Hematopoietic multipotent progenitor cell treated with erythropoietin and hydrocortisone succinate and interleukin-3 and kit ligand, for 15 days (in vitro differentiated cells): ENCODE measurements around the gene EHD4.

ENCODE experiments used
- DNase-seq: peaks from one replicate; pipeline ENCODE4 v3.0.0-alpha.2; 2015; ENCODE audit warnings: low spot score

EHD4 gene

GRCh38 chr15:41881086-41881485 is 91.3 kb downstream of the EHD4 start:
- no peak for DNase-seq

- no peak for DNase-seq
Measured at GRCh38 chr15:41880156-41880877, 92.0 kb downstream of the EHD4 start.

GRCh38 chr15:41879321-41879845 is 93.0 kb downstream of the EHD4 start:
- no peak for DNase-seq

GRCh38 chr15:41878355-41878699 is 94.0 kb downstream of the EHD4 start:
- DNase-seq = no peak

GRCh38 chr15:41877631-41878354 is 94.6 kb downstream of the EHD4 start:
- DNase-seq = no peak

GRCh38 chr15:41876689-41877088 is 95.7 kb downstream of the EHD4 start:
- no peak for DNase-seq

GRCh38 chr15:41876007-41876406 is 96.3 kb downstream of the EHD4 start:
- no peak for DNase-seq

- no peak for DNase-seq
Measured at GRCh38 chr15:41874736-41875135, 97.6 kb downstream of the EHD4 start.

GRCh38 chr15:41873711-41874110 is 98.6 kb downstream of the EHD4 start:
- no peak for DNase-seq

- DNase-seq = no peak
Measured at GRCh38 chr15:41872166-41872747, 100.1 kb downstream of the EHD4 start.

- DNase-seq = no peak
Measured at GRCh38 chr15:41871175-41871905, 101.0 kb downstream of the EHD4 start.

- DNase-seq = no peak
Measured at GRCh38 chr15:41870689-41871081, 101.7 kb downstream of the EHD4 start.

- DNase-seq = no peak
Measured at GRCh38 chr15:41869770-41870688, 102.3 kb downstream of the EHD4 start.

- no peak for DNase-seq
Measured at GRCh38 chr15:41868321-41868720, 104.0 kb downstream of the EHD4 start.

- DNase-seq = no peak
Measured at GRCh38 chr15:41866872-41867579, 105.3 kb downstream of the EHD4 start.

- no peak for DNase-seq
Measured at GRCh38 chr15:41866263-41866703, 106.1 kb downstream of the EHD4 start.

GRCh38 chr15:41865490-41866055 is 106.8 kb downstream of the EHD4 start:
- no peak for DNase-seq

GRCh38 chr15:41862515-41863116 is 109.7 kb downstream of the EHD4 start:
- no peak for DNase-seq

GRCh38 chr15:41861736-41862356 is 110.5 kb downstream of the EHD4 start:
- DNase-seq = no peak
